Stomach (tissue), 9 donors: Measurements from ENCODE around the gene PVALEF. TPM values are rescaled to one million over a fixed set of nuclear protein-coding genes. Genes with fewer than 3 reads are reported as not detected.
A peak's percentile ranks its signal among the peaks of the same experiment; 100 is the strongest.
"Not testable (repeated sequence)": the region's sequence is repeated elsewhere in the genome, so short reads cannot be mapped to it uniquely, and the experiment has no call there.

Experiments used
- DNase-seq, 2 donors: peaks; one replicate each; pipeline versions ENCODE4 v3.0.0 to v3.0.0-alpha.2; 2013 to 2019
- H3K27ac ChIP-seq, 5 donors: fragments of 200-600 bp in 4 of 5; sonication (generic) in 4 of 5; one replicate each; pipeline ENCODE4 v1.5.1; 2013 to 2019; ENCODE audit warnings: mild to moderate bottlenecking in 1 of 5, moderate library complexity in 1 of 5
- H3K27me3 ChIP-seq, 3 donors: fragments of 200-600 bp; sonication (generic); one replicate each; pipeline ENCODE4 v1.5.1; 2017 to 2019; ENCODE audit warnings: mixed run types in 1 of 3
- H3K36me3 ChIP-seq, 4 donors: fragments of 200-600 bp; sonication (generic); 1 replicate in 3 of 4; 2 replicates in 1 of 4; pipeline ENCODE4 v1.5.1; 2016 to 2019
- H3K4me1 ChIP-seq, 4 donors: fragments of 200-600 bp; sonication (generic); one replicate each; pipeline ENCODE4 v1.5.1; 2016 to 2019
- H3K4me3 ChIP-seq, 4 donors: fragments of 200-600 bp; sonication (generic) in 3 of 4; one replicate each; pipeline ENCODE4 v1.5.1; 2016 to 2019; ENCODE audit warnings: mild to moderate bottlenecking in 1 of 4
- H3K9me3 ChIP-seq, 4 donors: fragments of 200-600 bp; sonication (generic); one replicate each; pipeline ENCODE4 v1.5.1; 2016 to 2019
- CTCF ChIP-seq, 7 experiments: fragments of 450-650 bp in 4 of 7; fragments of 200-600 bp in 3 of 7; sonication (generic) in 3 of 7; IDR thresholded peaks; one replicate each; pipeline ENCODE4 v1.5.1; 2016 to 2019; ENCODE audit warnings: antibody characterized with exemption in 7 of 7, control low read depth in 2 of 7, mild to moderate bottlenecking in 1 of 7
- EP300 ChIP-seq: sonication (generic); formaldehyde crosslinking; IDR thresholded peaks from one replicate; pipeline ENCODE4 v1.6.1; 2017; ENCODE audit warnings: antibody characterized with exemption
- POLR2A ChIP-seq, 4 donors: fragments of 450-650 bp; IDR thresholded peaks; one replicate each; pipeline ENCODE4 v1.6.1; 2016; ENCODE audit warnings: antibody characterized with exemption in 4 of 4, control low read depth in 2 of 4, mild to moderate bottlenecking in 1 of 4, moderate library complexity in 1 of 4
- POLR2AphosphoS5 ChIP-seq, 3 donors: sonication (generic); formaldehyde crosslinking; IDR thresholded peaks; one replicate each; pipeline ENCODE4 v1.6.1; 2016; ENCODE audit warnings: antibody characterized with exemption in 3 of 3
- WGBS, 5 donors: extraction: QIAGEN DNeasy Blood & Tissue Kit in 3 of 5; methylation state at CpG; one replicate each; pipeline versions ENCODE4 v1.1.5 to v1.1.7; 2013 to 2018; 5-methylcytosine and 5-hydroxymethylcytosine counted together
- intact Hi-C: fragments of 100-400 bp; cut with DNase I; formaldehyde crosslinking; loops from one replicate; pipeline ENCODE4 v1.15.1; 2023; ENCODE audit warnings: low total_unique reads
- polyA plus RNA-seq, 3 donors: library from polyadenylated mRNA; stranded (reverse); fragments of 200-250 nt; gene quantifications; one replicate each; pipeline ENCODE4 v1.2.3, GENCODE V29; 2013
- total RNA-seq, 5 donors: library from RNA; depleted of rRNA; stranded (reverse); fragments of >200 nt; gene quantifications; one replicate each; pipeline versions ENCODE4 v1.1.0 to v1.2.3, GENCODE V29; 2014 to 2016
- donor health status: healthy with polysubstance abuse.
- donor health status: Bipolar disorder and iron deficiency.
- donor health status: healthy.

Gene PVALEF
- total and polyA plus RNA-seq, 8 donors = not detected

- no peak for TF ChIP-seq POLR2AphosphoS5 (IDR thresholded peaks at IDR 0.05)
- TF ChIP-seq POLR2A (IDR thresholded peaks at IDR 0.05) = no peak
- no peak for TF ChIP-seq CTCF (IDR thresholded peaks at IDR 0.05)
- no peak for TF ChIP-seq EP300
- Histone ChIP-seq H3K4me1 (peaks cover 19 to 28% (median 27%) of the 10 kb centered on the region in 4 donors), H3K27me3 (no peaks in the 10 kb centered on the region), H3K4me3 (peak overlapping the region; percentile 78 to 92 (median 86)), H3K27ac (peak overlapping the region in 4 of 5 donors; percentile 20 to 67 (median 60)), H3K36me3 (peaks cover 0 to 20% (median 17%) of the 10 kb centered on the region in 4 donors), H3K9me3 (no peaks in the 10 kb centered on the region)
- no peak for DNase-seq
- 17 to 29% (median 21%) methylated on average over 11 of the region's 11 CpGs for WGBS, 5 donors
- intact Hi-C loops = no loop called here
Measured at GRCh38 chr17:81223762-81224130, 58.4 kb downstream of the PVALEF start.

GRCh38 chr17:81227630-81228029, 62.3 kb downstream of the PVALEF start:
- DNase-seq, H3K27me3 ChIP-seq, H3K27ac ChIP-seq, H3K9me3 ChIP-seq, H3K4me3 ChIP-seq, intact Hi-C loops: not testable (repeated sequence)
- H3K36me3 ChIP-seq = peaks cover 26 to 46% (median 46%) of the 10 kb centered on the region in 4 donors
- WGBS, 5 donors = 65 to 78% (median 76%) methylated on average over 2 of the region's 2 CpGs
- H3K4me1 ChIP-seq = peaks cover 8 to 16% (median 13%) of the 10 kb centered on the region in 4 donors

GRCh38 chr17:81228420-81228819, 63.1 kb downstream of the PVALEF start:
- no peak for DNase-seq

GRCh38 chr17:81228834-81229665, 63.7 kb downstream of the PVALEF start:
- H3K9me3 ChIP-seq = no peaks in the 10 kb centered on the region
- TF ChIP-seq EP300 (no peak), CTCF (IDR thresholded peaks at IDR 0.05) (no peak), POLR2AphosphoS5 (IDR thresholded peaks at IDR 0.05) (no peak), POLR2A (IDR thresholded peaks at IDR 0.05) (no peak)
- no peak for DNase-seq
- H3K4me1 ChIP-seq = peaks cover 0 to 6% (median 2%) of the 10 kb centered on the region in 4 donors
- no peak overlapping the region for H3K4me3 ChIP-seq
- H3K27me3 ChIP-seq = no peaks in the 10 kb centered on the region
- intact Hi-C loops = no loop called here
- H3K36me3 ChIP-seq = peaks cover 41 to 60% (median 60%) of the 10 kb centered on the region in 4 donors
- 83 to 90% (median 88%) methylated on average over 9 to 32 of the region's 32 CpGs for WGBS, 5 donors
- no peak overlapping the region for H3K27ac ChIP-seq

More at GRCh38 chr17:81228420-81228819, 63.1 kb downstream of the PVALEF start:
- Histone ChIP-seq H3K4me1 (peaks cover 4 to 11% (median 8%) of the 10 kb centered on the region in 4 donors), H3K27ac (no peak overlapping the region), H3K36me3 (peaks cover 34 to 54% (median 53%) of the 10 kb centered on the region in 4 donors), H3K27me3 (no peaks in the 10 kb centered on the region), H3K4me3 (no peak overlapping the region), H3K9me3 (no peaks in the 10 kb centered on the region)
- WGBS, 5 donors = 78 to 84% (median 81%) methylated on average over 8 to 9 of the region's 9 CpGs
- intact Hi-C loops = no loop called here
- TF ChIP-seq POLR2AphosphoS5 (IDR thresholded peaks at IDR 0.05) (no peak), POLR2A (IDR thresholded peaks at IDR 0.05) (no peak), EP300 (no peak), CTCF (IDR thresholded peaks at IDR 0.05) (no peak)

- intact Hi-C loops = no loop called here
- Histone ChIP-seq H3K4me1 (peaks cover 0 to 6% (median 2%) of the 10 kb centered on the region in 4 donors), H3K36me3 (peaks cover 41 to 65% (median 61%) of the 10 kb centered on the region in 4 donors)
Measured at GRCh38 chr17:81229666-81229920, 64.3 kb downstream of the PVALEF start.

More at GRCh38 chr17:81229666-81229920, 64.3 kb downstream of the PVALEF start:
- no peak for TF ChIP-seq EP300
- no peak for TF ChIP-seq POLR2A (IDR thresholded peaks at IDR 0.05)
- TF ChIP-seq POLR2AphosphoS5 (IDR thresholded peaks at IDR 0.05) = no peak
- TF ChIP-seq CTCF (IDR thresholded peaks at IDR 0.05) = no peak
- Histone ChIP-seq H3K27ac (no peak overlapping the region), H3K4me3 (no peak overlapping the region), H3K9me3 (no peaks in the 10 kb centered on the region), H3K27me3 (no peaks in the 10 kb centered on the region)
- DNase-seq = no peak
- 91 to 96% (median 93%) methylated on average over 9 to 14 of the region's 14 CpGs for WGBS, 5 donors
